HL-60 (cell line): ENCODE data around the gene ARL5C.

ENCODE experiments used
- DNase-seq, 2 experiments: peaks; one replicate each; pipeline ENCODE4 v3.0.0-alpha.2; 2010 to 2020; ENCODE audit warnings: low read depth in 1 of 2, low spot score in 1 of 2
- H3K27ac ChIP-seq: fragments of 250-450 bp; sonication (Bioruptor Pico); replicated peaks from 2 replicates; pipeline ENCODE4 v1.5.1; 2020; ENCODE audit warnings: mild to moderate bottlenecking, moderate library complexity
- H3K27me3 ChIP-seq: fragments of 250-450 bp; sonication (Bioruptor Pico); 2 replicates; pipeline ENCODE4 v1.5.1; 2021; ENCODE audit warnings: mild to moderate bottlenecking, moderate library complexity; ENCODE audit not compliant: insufficient read depth, poor library complexity, severe bottlenecking
- H3K4me3 ChIP-seq: replicated peaks from 2 replicates; pipeline ENCODE4 v1.5.1; 2011; ENCODE audit warnings: mild to moderate bottlenecking, control low read depth, low read length; ENCODE audit not compliant: insufficient read depth
- CTCF ChIP-seq: IDR thresholded peaks from one replicate; pipeline ENCODE4 v1.5.1; 2011; ENCODE audit warnings: low read length, control low read depth, inconsistent platforms; ENCODE audit not compliant: insufficient read depth
- GABPA ChIP-seq: IDR thresholded peaks from 2 replicates; pipeline ENCODE4 v1.6.1; 2012; ENCODE audit warnings: low read depth
- POLR2AphosphoS5 ChIP-seq: IDR thresholded peaks from 2 replicates; pipeline ENCODE4 v1.6.1; 2012; ENCODE audit warnings: low read depth
- REST ChIP-seq: IDR thresholded peaks from 2 replicates; pipeline ENCODE4 v1.6.1; 2012; ENCODE audit warnings: low read depth; ENCODE audit not compliant: insufficient replicate concordance
- SPI1 ChIP-seq: IDR thresholded peaks from 2 replicates; pipeline ENCODE4 v1.6.1; 2012; ENCODE audit warnings: low read depth, mild to moderate bottlenecking, borderline replicate concordance

ARL5C gene

GRCh38 chr17:39153599-39154051, 12.3 kb downstream of the ARL5C start:
- peak in 1 of 2 experiments; percentile 87 for DNase-seq
- H3K4me3 ChIP-seq = peak overlapping the region; percentile 88

GRCh38 chr17:39151943-39152818, 13.8 kb downstream of the ARL5C start:
- no peak overlapping the region for H3K27ac ChIP-seq
- H3K27me3 ChIP-seq = peaks cover 6% of the 10 kb centered on the region
- H3K4me3 ChIP-seq = peak overlapping the region; percentile 88
- no peak for DNase-seq
- TF ChIP-seq POLR2AphosphoS5 = no peak
- no peak for TF ChIP-seq SPI1
- no peak for TF ChIP-seq REST
- TF ChIP-seq CTCF = no peak
- TF ChIP-seq GABPA = no peak

More at GRCh38 chr17:39153599-39154051, 12.3 kb downstream of the ARL5C start:
- H3K27ac ChIP-seq = peak overlapping the region; percentile 71
- no peak for TF ChIP-seq CTCF
- peak; percentile 87 for TF ChIP-seq SPI1
- TF ChIP-seq POLR2AphosphoS5 = no peak
- no peak for TF ChIP-seq GABPA
- no peak for TF ChIP-seq REST
- H3K27me3 ChIP-seq = peaks cover 6% of the 10 kb centered on the region

GRCh38 chr17:39151150-39151942, 14.6 kb downstream of the ARL5C start, which contains the start of gene PLXDC1:
Gene PLXDC1, minus strand, starts transcription at chr17:39151637. Its CDS starts 200 bp downstream, at chr17:39151437.
- Histone ChIP-seq H3K27me3 (peaks cover 6% of the 10 kb centered on the region), H3K27ac (no peak within 1 kb of the TSS), H3K4me3 (peak within 1 kb of the TSS; percentile 88)
- no peak for DNase-seq
- TF ChIP-seq SPI1 (no peak), GABPA (no peak), POLR2AphosphoS5 (no peak), REST (no peak), CTCF (no peak)
